Fibroblast of the aortic adventitia (primary cell): ENCODE measurements around the gene ANKS4B. TPM values are rescaled to one million over a fixed set of nuclear protein-coding genes. Genes with fewer than 3 reads are reported as not detected.
A peak's percentile ranks its signal among the peaks of the same experiment; 100 is the strongest.

Source experiments
- DNase-seq: peaks from one replicate; pipeline ENCODE4 v3.0.0-alpha.2; 2010; ENCODE audit warnings: low read depth
- H3K4me3 ChIP-seq: 2 replicates; pipeline ENCODE4 v1.5.1; 2011; ENCODE audit warnings: low read depth, mild to moderate bottlenecking, control low read depth, low read length, moderate library complexity
- CTCF ChIP-seq: IDR thresholded peaks from 2 replicates; pipeline ENCODE4 v1.5.1; 2011; ENCODE audit warnings: mild to moderate bottlenecking, low read length, control low read depth, inconsistent platforms; ENCODE audit not compliant: insufficient read depth
- total RNA-seq: library from RNA; depleted of rRNA; stranded (reverse); fragments of >200 nt; gene quantifications from 2 replicates; pipeline ENCODE4 v1.2.3, GENCODE V29; 2012; ENCODE audit warnings: low replicate concordance

ANKS4B gene
- total RNA-seq, 1 donor, result not detected

GRCh38 chr16:21214086-21214485 is 19.4 kb upstream of the ANKS4B start:
- TF ChIP-seq CTCF, result no peak
- DNase-seq, result no peak
- H3K4me3 ChIP-seq, result no peak overlapping the region

DNA sequence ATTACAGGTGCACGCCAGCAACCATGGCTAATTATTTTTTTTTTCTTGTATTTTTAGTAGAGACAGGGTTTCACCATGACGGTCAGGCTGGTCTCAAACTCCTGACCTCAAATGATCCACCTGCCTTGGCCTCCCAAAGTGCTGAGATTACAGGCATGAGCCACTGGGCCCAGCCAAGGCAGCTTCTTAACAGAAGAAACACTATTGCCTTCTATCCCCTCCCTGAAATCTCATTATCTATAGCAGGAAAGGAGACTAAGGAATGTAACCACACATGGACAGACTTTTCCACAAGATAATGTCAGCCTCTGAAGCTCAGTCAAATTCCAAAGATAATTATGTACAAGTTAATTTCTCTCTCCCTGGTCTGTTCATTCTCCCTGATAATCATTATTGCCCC is 16.4 kb upstream of the ANKS4B start:
- no peak for DNase-seq
- no peak overlapping the region for H3K4me3 ChIP-seq
- TF ChIP-seq CTCF, result no peak

DNA sequence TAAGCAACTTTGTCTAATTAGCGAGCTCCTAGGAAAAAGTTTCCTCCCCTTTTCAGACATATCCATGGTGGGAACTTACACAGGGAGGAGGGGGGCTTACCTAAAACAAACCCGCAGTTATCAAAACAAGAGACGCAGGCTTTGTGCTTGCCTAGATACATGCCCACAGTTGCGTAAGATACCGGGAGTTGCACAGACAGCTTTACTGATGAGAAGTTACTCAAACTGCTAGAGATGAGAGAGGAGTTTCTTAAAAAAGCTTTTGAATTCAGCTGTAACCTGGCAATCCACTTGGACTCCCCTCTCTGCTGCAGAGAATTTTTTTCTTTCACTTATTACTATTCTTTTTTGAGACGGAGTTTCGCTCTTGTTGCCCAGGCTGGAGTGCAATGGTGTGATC is 15.3 kb upstream of the ANKS4B start:
- peak; percentile 17 for DNase-seq
- TF ChIP-seq CTCF, result no peak
- H3K4me3 ChIP-seq, result no peak overlapping the region

DNA sequence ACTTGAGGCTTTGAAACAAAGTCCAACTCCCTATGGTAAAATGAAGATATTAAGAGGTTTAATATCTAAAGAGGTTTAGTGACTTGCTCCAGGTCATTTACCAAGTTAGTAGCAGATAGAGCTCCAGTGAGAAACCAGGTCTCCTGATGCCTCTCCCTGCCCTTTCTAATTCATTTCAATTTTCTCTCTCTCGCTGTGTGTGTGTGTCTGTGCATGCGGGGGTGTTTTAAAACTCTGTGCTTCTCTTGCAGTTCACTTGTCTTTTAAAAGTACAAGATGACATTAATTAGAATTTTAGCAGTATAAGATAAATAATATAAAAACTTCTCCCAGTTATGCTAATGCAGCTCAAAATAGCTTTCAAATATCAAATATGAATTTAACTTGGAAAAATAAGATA is 13.9 kb upstream of the ANKS4B start:
- no peak for DNase-seq
- TF ChIP-seq CTCF, result no peak
- H3K4me3 ChIP-seq, result no peak overlapping the region

DNA sequence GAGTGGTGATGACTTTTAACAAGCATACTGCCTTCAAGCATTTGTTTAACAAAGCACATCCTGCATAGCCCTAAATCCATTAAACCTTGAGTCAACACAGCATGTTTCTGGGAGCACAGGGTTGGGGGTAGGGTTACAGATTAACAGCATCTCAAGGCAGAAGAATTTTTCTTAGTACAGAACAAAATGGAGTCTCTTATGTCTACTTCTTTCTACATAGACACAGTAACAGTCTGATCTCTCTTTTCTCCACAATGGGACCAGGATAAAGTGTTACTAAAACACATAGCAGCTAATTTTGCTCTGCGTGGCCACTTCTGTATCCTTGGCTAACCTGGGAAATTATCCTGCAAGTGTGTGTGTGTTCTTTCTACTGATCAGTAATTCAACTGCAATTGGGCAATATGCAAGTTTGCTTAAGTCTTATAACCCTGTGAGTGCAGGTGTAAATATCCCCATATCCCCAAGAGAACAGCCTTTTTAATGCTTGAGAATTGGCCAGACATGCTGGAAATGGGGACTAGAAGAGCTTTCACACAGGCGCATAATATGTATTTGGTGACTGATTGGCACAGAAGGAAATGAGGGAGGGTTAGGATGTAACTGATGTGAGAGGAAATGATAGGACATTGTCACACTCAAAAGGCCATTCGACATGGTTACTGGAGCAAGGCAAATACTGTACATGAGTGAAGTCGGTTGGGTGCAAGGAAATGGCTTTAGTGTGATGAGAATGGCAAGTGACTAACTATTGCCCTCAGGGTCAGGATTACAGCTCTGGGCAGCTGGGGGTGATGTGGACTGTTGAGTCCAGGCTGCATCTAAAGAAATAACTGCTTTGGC is 10.8 kb upstream of the ANKS4B start:
- no peak for DNase-seq
- H3K4me3 ChIP-seq, result no peak overlapping the region
- no peak for TF ChIP-seq CTCF

DNA sequence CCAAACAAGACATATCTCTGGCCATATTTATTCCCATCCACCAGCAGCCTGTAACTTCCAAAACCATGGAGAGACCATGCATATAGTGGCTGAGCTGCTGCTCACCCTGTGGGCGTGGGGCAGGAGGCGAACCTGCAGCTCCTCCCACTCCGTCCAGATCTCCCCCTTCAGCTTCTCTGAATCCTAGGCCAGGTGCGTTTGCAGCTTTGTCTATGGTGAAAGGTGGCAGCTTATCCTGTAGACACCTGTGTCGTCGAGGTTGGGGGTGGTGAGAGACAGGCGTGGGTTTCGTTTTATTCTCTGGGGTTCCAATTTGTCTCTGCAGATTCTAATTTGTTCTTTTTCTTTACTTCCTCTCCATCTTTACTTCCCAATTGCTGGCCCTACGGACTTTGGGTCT is 9.7 kb upstream of the ANKS4B start:
- H3K4me3 ChIP-seq, result no peak overlapping the region
- DNase-seq, result no peak
- TF ChIP-seq CTCF, result no peak

GRCh38 chr16:21224800-21225199 is 8.7 kb upstream of the ANKS4B start:
- H3K4me3 ChIP-seq, result no peak overlapping the region
- TF ChIP-seq CTCF, result no peak
- DNase-seq, result no peak
